ENCODE measurements around the gene ZNRD2. TPM values are rescaled to one million over a fixed set of nuclear protein-coding genes. Genes with fewer than 3 reads are reported as not detected.

Gene ZNRD2
- polyA plus RNA-seq, 1 experiment = 23.5 TPM

DNA sequence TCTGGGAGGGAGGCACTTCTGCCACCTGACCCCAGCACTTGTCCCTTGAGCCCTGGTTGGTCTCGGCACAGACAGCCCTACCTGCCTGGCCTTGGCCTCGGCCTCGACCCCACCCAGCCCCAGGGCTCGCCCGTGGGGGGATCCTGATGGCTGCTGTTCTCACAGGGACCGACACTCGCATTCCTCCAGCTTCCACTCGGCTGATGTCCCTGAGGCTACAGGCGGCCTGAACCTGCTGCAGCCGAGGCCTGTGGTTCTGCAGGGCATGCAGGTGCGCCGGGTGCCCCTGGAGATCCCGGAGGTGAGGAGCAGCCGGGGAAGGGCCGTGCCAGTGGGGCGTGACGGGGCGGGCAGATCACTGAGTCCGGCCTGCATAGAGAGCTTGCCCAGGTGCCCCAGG lies 50.4 kb downstream of the ZNRD2 start:
- CTCF ChIA-PET = no interaction called here

DNA sequence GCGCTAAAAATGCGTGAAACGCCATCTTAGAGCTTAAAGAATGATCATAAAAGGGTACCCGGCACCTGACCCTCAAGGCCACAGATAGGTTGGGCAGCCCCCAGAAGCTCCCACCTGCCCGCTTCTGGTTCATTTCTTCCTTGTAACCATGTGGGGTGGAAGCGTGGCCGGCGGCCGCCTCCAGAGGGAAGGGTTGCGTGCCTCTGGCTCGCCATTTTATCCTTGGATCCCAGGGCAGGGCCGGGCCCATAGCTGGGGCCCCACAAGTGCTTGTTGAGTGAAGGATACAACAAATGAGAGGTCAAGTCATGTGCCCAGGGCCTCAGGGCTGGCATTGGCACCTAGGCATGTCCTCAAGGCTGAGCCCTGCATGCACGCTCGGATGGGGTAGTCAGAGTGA lies 51.2 kb downstream of the ZNRD2 start:
- TF ChIP-seq, protein P1, sequence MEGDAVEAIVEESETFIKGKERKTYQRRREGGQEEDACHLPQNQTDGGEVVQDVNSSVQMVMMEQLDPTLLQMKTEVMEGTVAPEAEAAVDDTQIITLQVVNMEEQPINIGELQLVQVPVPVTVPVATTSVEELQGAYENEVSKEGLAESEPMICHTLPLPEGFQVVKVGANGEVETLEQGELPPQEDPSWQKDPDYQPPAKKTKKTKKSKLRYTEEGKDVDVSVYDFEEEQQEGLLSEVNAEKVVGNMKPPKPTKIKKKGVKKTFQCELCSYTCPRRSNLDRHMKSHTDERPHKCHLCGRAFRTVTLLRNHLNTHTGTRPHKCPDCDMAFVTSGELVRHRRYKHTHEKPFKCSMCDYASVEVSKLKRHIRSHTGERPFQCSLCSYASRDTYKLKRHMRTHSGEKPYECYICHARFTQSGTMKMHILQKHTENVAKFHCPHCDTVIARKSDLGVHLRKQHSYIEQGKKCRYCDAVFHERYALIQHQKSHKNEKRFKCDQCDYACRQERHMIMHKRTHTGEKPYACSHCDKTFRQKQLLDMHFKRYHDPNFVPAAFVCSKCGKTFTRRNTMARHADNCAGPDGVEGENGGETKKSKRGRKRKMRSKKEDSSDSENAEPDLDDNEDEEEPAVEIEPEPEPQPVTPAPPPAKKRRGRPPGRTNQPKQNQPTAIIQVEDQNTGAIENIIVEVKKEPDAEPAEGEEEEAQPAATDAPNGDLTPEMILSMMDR (IDR thresholded peaks at IDR 0.05; ENCODE audit: low read depth, low read length) = no peak
- Histone ChIP-seq H3K27ac (ENCODE audit: low read depth, low read length) (no peak overlapping the region), H3K27me3 (ENCODE audit: control insufficient read depth, insufficient read depth, low read length) (no peaks in the 10 kb centered on the region), H3K9me3 (ENCODE audit: control insufficient read depth, insufficient read depth, low read length) (no peaks in the 10 kb centered on the region; the same call in 1 of the 2 replicates), H3K4me3 (ENCODE audit: low read depth, low read length) (no peak overlapping the region)
- POLR2A ChIA-PET = interaction anchor here (0.8 kb wide), 1 partner anchor 250 kb away, joined by 7 read pairs; no protein-coding TSS in a partner anchor
- no peak for DNase-seq (ENCODE audit: low read depth, low spot score)
- CTCF ChIA-PET = no interaction called here

More for the DNA sequence above, 50.4 kb downstream of the ZNRD2 start:
- no peak overlapping the region for H3K4me3 ChIP-seq (ENCODE audit: low read depth, low read length)
- no peak overlapping the region for H3K27ac ChIP-seq (ENCODE audit: low read depth, low read length)
- no peak for DNase-seq (ENCODE audit: low read depth, low spot score)
- H3K9me3 ChIP-seq (ENCODE audit: control insufficient read depth, insufficient read depth, low read length) = no peaks in the 10 kb centered on the region; the same call in 1 of the 2 replicates
- POLR2A ChIA-PET = no interaction called here
- no peaks in the 10 kb centered on the region for H3K27me3 ChIP-seq (ENCODE audit: control insufficient read depth, insufficient read depth, low read length)
- TF ChIP-seq, protein P1 (IDR thresholded peaks at IDR 0.05; ENCODE audit: low read depth, low read length) = no peak

Small RNA genes within 50 kb of the gene (small RNA-seq; reads per million reads assigned to genes)
- gene AP001362.1 (ENCODE audit: insufficient read length, low read depth) = not detected

Other genes with a start within 250 kb of the ZNRD2 start
- gene DPF2, start 236.6 kb upstream of the ZNRD2 start, polyA plus RNA-seq (2011; rRNA removed) = 43.7 and 52.0 TPM in 2 replicates
- 0.07 and 0.11 TPM in 2 replicates for gene TIGD3, start 215.7 kb upstream of the ZNRD2 start, polyA plus RNA-seq (2011; rRNA removed)
- 0.76 and 1.4 TPM in 2 replicates for gene SLC25A45, start 187.8 kb upstream of the ZNRD2 start, polyA plus RNA-seq (2011; rRNA removed)
- 10.7 and 14.1 TPM in 2 replicates for gene FRMD8, start 183.8 kb upstream of the ZNRD2 start, polyA plus RNA-seq (2011; rRNA removed)
- gene NEAT1, start 147.7 kb upstream of the ZNRD2 start, polyA plus RNA-seq (2011; rRNA removed) = 72.3 and 83.3 TPM in 2 replicates
- gene MALAT1, start 71.4 kb upstream of the ZNRD2 start, polyA plus RNA-seq (2011; rRNA removed) = 1,149 and 1,465 TPM in 2 replicates
- 60.9 and 90.0 TPM in 2 replicates for gene SCYL1, start 45.4 kb upstream of the ZNRD2 start, polyA plus RNA-seq (2011; rRNA removed)
- 25.3 and 49.2 TPM in 2 replicates for gene LTBP3, start 12.1 kb upstream of the ZNRD2 start, polyA plus RNA-seq (2011; rRNA removed)
- 28.8 and 40.8 TPM in 2 replicates for gene FAM89B, start 2.1 kb downstream of the ZNRD2 start, polyA plus RNA-seq (2011; rRNA removed)
- 11.3 and 15.2 TPM in 2 replicates for gene EHBP1L1, start 5.6 kb downstream of the ZNRD2 start, polyA plus RNA-seq (2011; rRNA removed)
- gene KCNK7, start 25.3 kb downstream of the ZNRD2 start, polyA plus RNA-seq (2011; rRNA removed) = 0.17 TPM in 1 of 2 replicates, not detected in the other
- gene MAP3K11, start 43.7 kb downstream of the ZNRD2 start, polyA plus RNA-seq (2011; rRNA removed) = 12.6 and 17.1 TPM in 2 replicates
- gene PCNX3, start 45.3 kb downstream of the ZNRD2 start, polyA plus RNA-seq (2011; rRNA removed) = 9.7 and 14.0 TPM in 2 replicates
- 11.4 and 19.8 TPM in 2 replicates for gene SIPA1, start 67.6 kb downstream of the ZNRD2 start, polyA plus RNA-seq (2011; rRNA removed)
- gene RELA, start 92.4 kb downstream of the ZNRD2 start, polyA plus RNA-seq (2011; rRNA removed) = 23.4 and 26.7 TPM in 2 replicates
- 22.6 and 26.1 TPM in 2 replicates for gene KAT5, start 141.8 kb downstream of the ZNRD2 start, polyA plus RNA-seq (2011; rRNA removed)
- gene RNASEH2C, start 150.3 kb downstream of the ZNRD2 start, polyA plus RNA-seq (2011; rRNA removed) = 14.2 and 20.8 TPM in 2 replicates
- 2.6 and 3.3 TPM in 2 replicates for gene AP5B1, start 210.5 kb downstream of the ZNRD2 start, polyA plus RNA-seq (2011; rRNA removed)
- not detected in 2 replicates for gene OVOL1, start 216.6 kb downstream of the ZNRD2 start, polyA plus RNA-seq (2011; rRNA removed)

Data from AG04450 (cell line).